Ovary (tissue), 9 donors: ENCODE results near the gene TP53BP1. TPM values are rescaled to one million over a fixed set of nuclear protein-coding genes. Genes with fewer than 3 reads are reported as not detected.

ENCODE experiments used
- DNase-seq, 5 donors: peaks; one replicate each; pipeline ENCODE4 v3.0.0-alpha.2; 2019 to 2020
- H3K27ac ChIP-seq, 2 donors: fragments of 200-600 bp; one replicate each; pipeline versions ENCODE4 v1.5.1 to v1.8.0; 2019 to 2022
- H3K27me3 ChIP-seq: fragments of 200-600 bp; one replicate; pipeline ENCODE4 v1.8.0; 2022
- H3K36me3 ChIP-seq: fragments of 200-600 bp; sonication (generic); one replicate; pipeline ENCODE4 v1.5.1; 2019
- H3K4me1 ChIP-seq: one replicate; pipeline ENCODE4 v1.8.1; 2013; ENCODE audit warnings: mild to moderate bottlenecking, moderate library complexity; ENCODE audit not compliant: insufficient read depth
- H3K4me3 ChIP-seq: fragments of 200-600 bp; sonication (generic); one replicate; pipeline ENCODE4 v1.5.1; 2017
- H3K9me3 ChIP-seq, 2 donors: fragments of 200-600 bp in 1 of 2; sonication (generic) in 1 of 2; one replicate each; pipeline versions ENCODE4 v1.5.1 to v1.8.1; 2013 to 2019; ENCODE audit warnings: mild to moderate bottlenecking in 1 of 2, moderate library complexity in 1 of 2
- CTCF ChIP-seq, 3 donors: fragments of 450-650 bp in 2 of 3; fragments of 200-600 bp in 1 of 3; IDR thresholded peaks; one replicate each; pipeline versions ENCODE4 v1.5.1 to v1.8.0; 2016 to 2022; ENCODE audit warnings: antibody characterized with exemption in 3 of 3, mild to moderate bottlenecking in 1 of 3
- EP300 ChIP-seq: sonication (generic); formaldehyde crosslinking; IDR thresholded peaks from one replicate; pipeline ENCODE4 v1.6.1; 2017; ENCODE audit warnings: antibody characterized with exemption
- POLR2A ChIP-seq: fragments of 450-650 bp; IDR thresholded peaks from one replicate; pipeline ENCODE4 v1.6.1; 2017; ENCODE audit warnings: antibody characterized with exemption, mild to moderate bottlenecking, moderate library complexity
- WGBS, 3 donors: extraction: QIAGEN DNeasy Blood & Tissue Kit in 1 of 3; methylation state at CpG; one replicate each; pipeline versions ENCODE4 v1.1.5 to v1.1.7; 2013 to 2017; 5-methylcytosine and 5-hydroxymethylcytosine counted together
- intact Hi-C, 4 donors: fragments of 100-400 bp; cut with DNase I; formaldehyde crosslinking; loops; one replicate each; pipeline versions ENCODE4 v1.11.0 to v1.15.1; 2022 to 2023
- polyA plus RNA-seq, 2 donors: library from polyadenylated mRNA; stranded (reverse); fragments of 200-250 nt in 1 of 2; fragments of 350-450 nt in 1 of 2; fragmentation: Illumina TruSeq in 1 of 2; extraction: RNeasy Lipid Tissue Mini Kit (QIAGEN cat#74804) in 1 of 2; gene quantifications; one replicate each; pipeline ENCODE4 v1.2.3, GENCODE V29; 2013 to 2014
- total RNA-seq, 7 donors: library from RNA; depleted of rRNA in 2 of 7; stranded (reverse); fragments of >200 nt in 2 of 7; fragmentation: NEBNext Ultra II Directional in 3 of 7; extraction: Animal tissue kit (Norgen Biotek cat#: 25700) in 3 of 7; gene quantifications; one replicate each; pipeline versions ENCODE4 v1.1.0 to v1.2.4, GENCODE V29; 2016 to 2023
- donor health status: DM: no; HTN: no; CAD: no; lungs with moderate emphysema.
- donor health status: DM: no; HTN: no; CAD: no.
- donor health status: Bipolar disorder and iron deficiency.
- donor health status: DM: yes; HTN: yes; CAD: no.
- donor health status: DM: no; HTN: no; CAD: no.
- donor health status: DM: yes; HTN: yes; CAD: no.

TP53BP1 gene
- total and polyA plus RNA-seq, 9 donors = 14.5 to 72.1 (median 47.6) TPM

GRCh38 chr15:43436395-43436794 lies 56.6 kb downstream of the TP53BP1 start:
- DNase-seq = no peak
- no peaks in the 10 kb centered on the region for H3K27me3 ChIP-seq
- TF ChIP-seq POLR2A (no peak), EP300 (no peak), CTCF (IDR thresholded peaks at IDR 0.05) (no peak)
- intact Hi-C loops = no loop called here
- H3K9me3 ChIP-seq = no peaks in the 10 kb centered on the region
- H3K4me3 ChIP-seq = no peak overlapping the region
- H3K4me1 ChIP-seq = no peaks in the 10 kb centered on the region
- H3K27ac ChIP-seq = no peak overlapping the region
- 97% methylated on average over 7 of the region's 7 CpGs for WGBS, 3 donors
- no peaks in the 10 kb centered on the region for H3K36me3 ChIP-seq

DNA sequence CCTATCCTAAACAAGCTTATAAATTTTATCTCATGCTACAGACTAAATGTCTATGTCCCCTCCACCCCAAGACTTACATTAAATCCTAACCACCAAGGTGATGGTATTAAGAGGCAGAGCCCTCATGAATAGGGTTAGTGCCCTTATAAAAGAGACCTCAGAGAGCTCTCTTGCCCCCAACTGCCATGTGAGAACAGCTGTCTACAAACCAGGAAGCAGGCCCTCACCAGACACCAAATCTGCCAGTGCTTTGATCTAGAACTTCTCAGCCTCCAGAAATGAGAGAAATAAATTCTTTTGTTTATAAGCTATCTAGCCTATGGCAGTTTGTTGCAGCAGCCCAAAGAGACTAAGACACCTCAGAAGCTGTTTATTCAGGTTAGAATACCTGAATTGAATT lies 58.5 kb downstream of the TP53BP1 start:
- Histone ChIP-seq H3K4me3 (no peak overlapping the region), H3K4me1 (no peaks in the 10 kb centered on the region), H3K36me3 (no peaks in the 10 kb centered on the region), H3K9me3 (no peaks in the 10 kb centered on the region), H3K27me3 (no peaks in the 10 kb centered on the region), H3K27ac (no peak overlapping the region)
- no peak for DNase-seq
- TF ChIP-seq EP300 (no peak), POLR2A (no peak), CTCF (IDR thresholded peaks at IDR 0.05) (no peak)
- intact Hi-C loops = no loop called here

DNA sequence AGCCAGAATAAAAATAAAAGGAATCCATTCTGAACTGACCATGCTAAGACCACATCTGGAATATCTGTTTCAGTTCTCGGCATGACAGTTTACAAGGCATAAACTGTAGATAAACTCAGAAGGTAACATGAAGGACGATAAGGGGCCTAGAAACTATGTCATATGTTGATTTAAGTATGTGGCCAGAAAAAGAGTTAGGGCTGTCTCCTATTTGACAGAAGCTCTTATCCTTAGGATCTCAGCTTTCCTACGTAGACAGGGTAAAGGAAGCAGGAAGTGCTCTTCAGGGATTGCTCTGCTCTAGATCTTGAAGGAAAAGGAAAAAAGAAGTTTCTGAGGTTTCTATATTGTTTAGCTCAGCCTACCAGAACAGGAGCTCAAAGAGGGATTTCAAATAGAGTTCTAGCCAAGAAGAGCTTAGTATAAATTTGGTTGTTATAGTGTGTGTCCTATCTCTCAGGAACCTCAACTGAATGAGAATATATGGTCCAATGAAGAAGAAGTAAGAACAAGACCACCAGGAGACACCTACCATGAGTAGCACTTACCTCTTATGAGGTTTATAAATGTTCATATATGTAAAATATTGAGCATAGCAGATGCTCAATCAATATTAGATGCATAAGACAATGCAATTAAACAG lies 59.2 kb downstream of the TP53BP1 start:
- 87 to 94% (median 88%) methylated on average over 3 of the region's 3 CpGs for WGBS, 3 donors
- no peaks in the 10 kb centered on the region for H3K36me3 ChIP-seq
- no peak for DNase-seq
- H3K9me3 ChIP-seq = no peaks in the 10 kb centered on the region
- H3K27ac ChIP-seq = no peak overlapping the region
- no peak for TF ChIP-seq CTCF (IDR thresholded peaks at IDR 0.05)
- no peak for TF ChIP-seq EP300
- TF ChIP-seq POLR2A = no peak
- no peak overlapping the region for H3K4me3 ChIP-seq
- no peaks in the 10 kb centered on the region for H3K27me3 ChIP-seq
- H3K4me1 ChIP-seq = no peaks in the 10 kb centered on the region
- intact Hi-C loops = no loop called here

DNA sequence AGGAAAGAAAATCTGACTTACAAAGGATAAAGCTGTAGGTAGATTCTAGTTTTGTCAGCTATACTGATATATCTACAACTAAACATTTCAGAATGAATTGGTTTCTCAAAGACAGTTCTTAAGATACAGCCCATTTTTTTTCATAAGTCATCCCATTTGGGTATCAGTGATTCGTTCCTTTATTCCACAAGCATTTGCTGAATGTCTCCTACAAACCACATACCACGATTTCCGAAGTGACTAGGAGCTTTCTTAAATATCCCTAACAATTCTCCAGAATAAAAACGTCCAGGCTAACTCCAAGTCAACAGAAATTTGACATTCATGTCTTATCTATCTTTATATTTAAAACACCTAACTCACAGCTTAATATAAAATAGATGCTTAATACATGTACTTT lies 59.8 kb downstream of the TP53BP1 start:
- TF ChIP-seq EP300 (no peak), CTCF (IDR thresholded peaks at IDR 0.05) (no peak), POLR2A (no peak)
- WGBS, 3 donors = 78 to 85% (median 84%) methylated on average over 4 of the region's 4 CpGs
- no peak overlapping the region for H3K4me3 ChIP-seq
- H3K4me1 ChIP-seq = no peaks in the 10 kb centered on the region
- H3K27ac ChIP-seq = no peak overlapping the region
- no peaks in the 10 kb centered on the region for H3K36me3 ChIP-seq
- H3K9me3 ChIP-seq = no peaks in the 10 kb centered on the region
- intact Hi-C loops = no loop called here
- no peak for DNase-seq
- no peaks in the 10 kb centered on the region for H3K27me3 ChIP-seq
